Measurements from ENCODE around the gene CTSE. TPM values are rescaled to one million over a fixed set of nuclear protein-coding genes. Genes with fewer than 3 reads are reported as not detected.

CTSE gene
- total and polyA plus RNA-seq, 2 of the 8 experiments (the other 6 are each of a cell fraction or from before 2014, with no cell fraction given) = 0.03 TPM; not detected in 1

- TF ChIP-seq SIN3A (conservative IDR thresholded peaks at IDR 0.05 in 1 of 2, IDR thresholded peaks at IDR 0.05 in 1 of 2; ENCODE audit: low read depth in 1 of 2, low read length in 2 of 2) (no peak), ASH2L (IDR thresholded peaks at IDR 0.05; ENCODE audit: low read length) (no peak), PHF8 (conservative IDR thresholded peaks at IDR 0.05; ENCODE audit: low read depth, low read length) (no peak), SP1 (IDR thresholded peaks at IDR 0.05; ENCODE audit: low read depth, low read length) (no peak), EZH2 (IDR thresholded peaks at IDR 0.05; ENCODE audit: low read depth, low read length, severe bottlenecking) (no peak), SUZ12 (IDR thresholded peaks at IDR 0.05; ENCODE audit: low read length) (no peak), NANOG (IDR thresholded peaks at IDR 0.05; ENCODE audit: insufficient read depth, low read depth, low read length, poor library complexity, severe bottlenecking) (no peak), JUN (IDR thresholded peaks at IDR 0.05; ENCODE audit: low read depth, low read length) (no peak)
- TF ChIP-seq, protein P1, sequence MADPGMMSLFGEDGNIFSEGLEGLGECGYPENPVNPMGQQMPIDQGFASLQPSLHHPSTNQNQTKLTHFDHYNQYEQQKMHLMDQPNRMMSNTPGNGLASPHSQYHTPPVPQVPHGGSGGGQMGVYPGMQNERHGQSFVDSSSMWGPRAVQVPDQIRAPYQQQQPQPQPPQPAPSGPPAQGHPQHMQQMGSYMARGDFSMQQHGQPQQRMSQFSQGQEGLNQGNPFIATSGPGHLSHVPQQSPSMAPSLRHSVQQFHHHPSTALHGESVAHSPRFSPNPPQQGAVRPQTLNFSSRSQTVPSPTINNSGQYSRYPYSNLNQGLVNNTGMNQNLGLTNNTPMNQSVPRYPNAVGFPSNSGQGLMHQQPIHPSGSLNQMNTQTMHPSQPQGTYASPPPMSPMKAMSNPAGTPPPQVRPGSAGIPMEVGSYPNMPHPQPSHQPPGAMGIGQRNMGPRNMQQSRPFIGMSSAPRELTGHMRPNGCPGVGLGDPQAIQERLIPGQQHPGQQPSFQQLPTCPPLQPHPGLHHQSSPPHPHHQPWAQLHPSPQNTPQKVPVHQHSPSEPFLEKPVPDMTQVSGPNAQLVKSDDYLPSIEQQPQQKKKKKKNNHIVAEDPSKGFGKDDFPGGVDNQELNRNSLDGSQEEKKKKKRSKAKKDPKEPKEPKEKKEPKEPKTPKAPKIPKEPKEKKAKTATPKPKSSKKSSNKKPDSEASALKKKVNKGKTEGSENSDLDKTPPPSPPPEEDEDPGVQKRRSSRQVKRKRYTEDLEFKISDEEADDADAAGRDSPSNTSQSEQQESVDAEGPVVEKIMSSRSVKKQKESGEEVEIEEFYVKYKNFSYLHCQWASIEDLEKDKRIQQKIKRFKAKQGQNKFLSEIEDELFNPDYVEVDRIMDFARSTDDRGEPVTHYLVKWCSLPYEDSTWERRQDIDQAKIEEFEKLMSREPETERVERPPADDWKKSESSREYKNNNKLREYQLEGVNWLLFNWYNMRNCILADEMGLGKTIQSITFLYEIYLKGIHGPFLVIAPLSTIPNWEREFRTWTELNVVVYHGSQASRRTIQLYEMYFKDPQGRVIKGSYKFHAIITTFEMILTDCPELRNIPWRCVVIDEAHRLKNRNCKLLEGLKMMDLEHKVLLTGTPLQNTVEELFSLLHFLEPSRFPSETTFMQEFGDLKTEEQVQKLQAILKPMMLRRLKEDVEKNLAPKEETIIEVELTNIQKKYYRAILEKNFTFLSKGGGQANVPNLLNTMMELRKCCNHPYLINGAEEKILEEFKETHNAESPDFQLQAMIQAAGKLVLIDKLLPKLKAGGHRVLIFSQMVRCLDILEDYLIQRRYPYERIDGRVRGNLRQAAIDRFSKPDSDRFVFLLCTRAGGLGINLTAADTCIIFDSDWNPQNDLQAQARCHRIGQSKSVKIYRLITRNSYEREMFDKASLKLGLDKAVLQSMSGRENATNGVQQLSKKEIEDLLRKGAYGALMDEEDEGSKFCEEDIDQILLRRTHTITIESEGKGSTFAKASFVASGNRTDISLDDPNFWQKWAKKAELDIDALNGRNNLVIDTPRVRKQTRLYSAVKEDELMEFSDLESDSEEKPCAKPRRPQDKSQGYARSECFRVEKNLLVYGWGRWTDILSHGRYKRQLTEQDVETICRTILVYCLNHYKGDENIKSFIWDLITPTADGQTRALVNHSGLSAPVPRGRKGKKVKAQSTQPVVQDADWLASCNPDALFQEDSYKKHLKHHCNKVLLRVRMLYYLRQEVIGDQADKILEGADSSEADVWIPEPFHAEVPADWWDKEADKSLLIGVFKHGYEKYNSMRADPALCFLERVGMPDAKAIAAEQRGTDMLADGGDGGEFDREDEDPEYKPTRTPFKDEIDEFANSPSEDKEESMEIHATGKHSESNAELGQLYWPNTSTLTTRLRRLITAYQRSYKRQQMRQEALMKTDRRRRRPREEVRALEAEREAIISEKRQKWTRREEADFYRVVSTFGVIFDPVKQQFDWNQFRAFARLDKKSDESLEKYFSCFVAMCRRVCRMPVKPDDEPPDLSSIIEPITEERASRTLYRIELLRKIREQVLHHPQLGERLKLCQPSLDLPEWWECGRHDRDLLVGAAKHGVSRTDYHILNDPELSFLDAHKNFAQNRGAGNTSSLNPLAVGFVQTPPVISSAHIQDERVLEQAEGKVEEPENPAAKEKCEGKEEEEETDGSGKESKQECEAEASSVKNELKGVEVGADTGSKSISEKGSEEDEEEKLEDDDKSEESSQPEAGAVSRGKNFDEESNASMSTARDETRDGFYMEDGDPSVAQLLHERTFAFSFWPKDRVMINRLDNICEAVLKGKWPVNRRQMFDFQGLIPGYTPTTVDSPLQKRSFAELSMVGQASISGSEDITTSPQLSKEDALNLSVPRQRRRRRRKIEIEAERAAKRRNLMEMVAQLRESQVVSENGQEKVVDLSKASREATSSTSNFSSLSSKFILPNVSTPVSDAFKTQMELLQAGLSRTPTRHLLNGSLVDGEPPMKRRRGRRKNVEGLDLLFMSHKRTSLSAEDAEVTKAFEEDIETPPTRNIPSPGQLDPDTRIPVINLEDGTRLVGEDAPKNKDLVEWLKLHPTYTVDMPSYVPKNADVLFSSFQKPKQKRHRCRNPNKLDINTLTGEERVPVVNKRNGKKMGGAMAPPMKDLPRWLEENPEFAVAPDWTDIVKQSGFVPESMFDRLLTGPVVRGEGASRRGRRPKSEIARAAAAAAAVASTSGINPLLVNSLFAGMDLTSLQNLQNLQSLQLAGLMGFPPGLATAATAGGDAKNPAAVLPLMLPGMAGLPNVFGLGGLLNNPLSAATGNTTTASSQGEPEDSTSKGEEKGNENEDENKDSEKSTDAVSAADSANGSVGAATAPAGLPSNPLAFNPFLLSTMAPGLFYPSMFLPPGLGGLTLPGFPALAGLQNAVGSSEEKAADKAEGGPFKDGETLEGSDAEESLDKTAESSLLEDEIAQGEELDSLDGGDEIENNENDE (IDR thresholded peaks at IDR 0.05; ENCODE audit: insufficient replicate concordance, low read length) = no peak
Measured at GRCh38 chr1:205993068-205993467, 30.6 kb downstream of the CTSE start (continued).

Measured in H1 (cell line).